ENCODE data around the gene PLD3.

- TF ChIP-seq, protein P1, sequence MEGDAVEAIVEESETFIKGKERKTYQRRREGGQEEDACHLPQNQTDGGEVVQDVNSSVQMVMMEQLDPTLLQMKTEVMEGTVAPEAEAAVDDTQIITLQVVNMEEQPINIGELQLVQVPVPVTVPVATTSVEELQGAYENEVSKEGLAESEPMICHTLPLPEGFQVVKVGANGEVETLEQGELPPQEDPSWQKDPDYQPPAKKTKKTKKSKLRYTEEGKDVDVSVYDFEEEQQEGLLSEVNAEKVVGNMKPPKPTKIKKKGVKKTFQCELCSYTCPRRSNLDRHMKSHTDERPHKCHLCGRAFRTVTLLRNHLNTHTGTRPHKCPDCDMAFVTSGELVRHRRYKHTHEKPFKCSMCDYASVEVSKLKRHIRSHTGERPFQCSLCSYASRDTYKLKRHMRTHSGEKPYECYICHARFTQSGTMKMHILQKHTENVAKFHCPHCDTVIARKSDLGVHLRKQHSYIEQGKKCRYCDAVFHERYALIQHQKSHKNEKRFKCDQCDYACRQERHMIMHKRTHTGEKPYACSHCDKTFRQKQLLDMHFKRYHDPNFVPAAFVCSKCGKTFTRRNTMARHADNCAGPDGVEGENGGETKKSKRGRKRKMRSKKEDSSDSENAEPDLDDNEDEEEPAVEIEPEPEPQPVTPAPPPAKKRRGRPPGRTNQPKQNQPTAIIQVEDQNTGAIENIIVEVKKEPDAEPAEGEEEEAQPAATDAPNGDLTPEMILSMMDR (IDR thresholded peaks at IDR 0.05): no peak
- TF ChIP-seq POLR2A (IDR thresholded peaks at IDR 0.05): no peak
Measured at GRCh38 chr19:40379446-40380198, 31.1 kb downstream of the PLD3 start.

Measured in body of pancreas (tissue), 4 donors.